ENCODE measurements around the gene POGLUT3.

POGLUT3 gene

GRCh38 chr11:108498046-108498815 is at the start of gene POGLUT3:
POGLUT3 (minus strand) TSS chr11:108498384; CDS start chr11:108498366, 18 bp downstream.
- peak; percentile 17 for DNase-seq (ENCODE audit: low spot score)

GRCh38 chr11:108545909-108546501 is 47.8 kb upstream of the POGLUT3 start:
- DNase-seq (ENCODE audit: low spot score) = no peak

- no peak for DNase-seq (ENCODE audit: low spot score)
Measured at GRCh38 chr11:108543316-108543964, 45.3 kb upstream of the POGLUT3 start.

GRCh38 chr11:108541531-108541930 is 43.3 kb upstream of the POGLUT3 start:
- DNase-seq (ENCODE audit: low spot score) = no peak

GRCh38 chr11:108538502-108538901 is 40.3 kb upstream of the POGLUT3 start:
- DNase-seq (ENCODE audit: low spot score) = no peak

- DNase-seq (ENCODE audit: low spot score) = no peak
Measured at GRCh38 chr11:108538022-108538424, 39.8 kb upstream of the POGLUT3 start.

GRCh38 chr11:108536783-108537182 is 38.6 kb upstream of the POGLUT3 start:
- DNase-seq (ENCODE audit: low spot score) = no peak

GRCh38 chr11:108535384-108535955 is 37.3 kb upstream of the POGLUT3 start:
- DNase-seq (ENCODE audit: low spot score) = no peak

GRCh38 chr11:108534274-108534882 is 36.2 kb upstream of the POGLUT3 start:
- no peak for DNase-seq (ENCODE audit: low spot score)

- DNase-seq (ENCODE audit: low spot score) = no peak
Measured at GRCh38 chr11:108530426-108530825, 32.2 kb upstream of the POGLUT3 start.

- DNase-seq (ENCODE audit: low spot score) = no peak
Measured at GRCh38 chr11:108527382-108527781, 29.2 kb upstream of the POGLUT3 start.

GRCh38 chr11:108525161-108525560 is 27.0 kb upstream of the POGLUT3 start:
- DNase-seq (ENCODE audit: low spot score) = no peak

- no peak for DNase-seq (ENCODE audit: low spot score)
Measured at GRCh38 chr11:108524422-108524821, 26.2 kb upstream of the POGLUT3 start.

GRCh38 chr11:108522318-108522717 is 24.1 kb upstream of the POGLUT3 start:
- no peak for DNase-seq (ENCODE audit: low spot score)

GRCh38 chr11:108518581-108518980 is 20.4 kb upstream of the POGLUT3 start:
- DNase-seq (ENCODE audit: low spot score) = no peak

- DNase-seq (ENCODE audit: low spot score) = no peak
Measured at GRCh38 chr11:108516125-108516524, 17.9 kb upstream of the POGLUT3 start.

GRCh38 chr11:108512708-108513107 is 14.5 kb upstream of the POGLUT3 start:
- DNase-seq (ENCODE audit: low spot score) = no peak

GRCh38 chr11:108511851-108512474 is 13.8 kb upstream of the POGLUT3 start:
- DNase-seq (ENCODE audit: low spot score) = no peak

GRCh38 chr11:108508653-108509593 is 10.7 kb upstream of the POGLUT3 start:
- DNase-seq (ENCODE audit: low spot score) = no peak

- DNase-seq (ENCODE audit: low spot score) = no peak
Measured at GRCh38 chr11:108501396-108501795, 3.2 kb upstream of the POGLUT3 start.

- DNase-seq (ENCODE audit: low spot score) = no peak
Measured at GRCh38 chr11:108500721-108501120, 2.5 kb upstream of the POGLUT3 start.
